HUES6 (cell line): ENCODE data around the gene SLC16A10.

Experiments used
- H3K27ac ChIP-seq: 2 replicates; pipeline ENCODE4 v1.7.0; 2013; ENCODE audit warnings: low read depth, mild to moderate bottlenecking, low read length, inconsistent platforms
- H3K27me3 ChIP-seq: 2 replicates; pipeline ENCODE4 v1.6.1; 2013; ENCODE audit warnings: low read length; ENCODE audit not compliant: control insufficient read depth, insufficient read depth
- H3K36me3 ChIP-seq: 2 replicates; pipeline ENCODE4 v1.6.1; 2013; ENCODE audit warnings: low read length; ENCODE audit not compliant: control insufficient read depth, insufficient read depth
- H3K4me1 ChIP-seq: 2 replicates; pipeline ENCODE4 v1.6.1; 2013; ENCODE audit warnings: low read length; ENCODE audit not compliant: control insufficient read depth, insufficient read depth
- H3K4me3 ChIP-seq: 2 replicates; pipeline ENCODE4 v1.5.1; 2013; ENCODE audit warnings: low read depth, low read length
- H3K9ac ChIP-seq: one replicate; pipeline ENCODE4 v1.6.1; 2013; ENCODE audit warnings: mild to moderate bottlenecking, low read length
- H3K9me3 ChIP-seq: 2 replicates; pipeline ENCODE4 v1.6.1; 2013; ENCODE audit warnings: low read depth, low read length; ENCODE audit not compliant: control insufficient read depth, insufficient read depth

SLC16A10 gene

GRCh38 chr6:111204305-111204704 is 117.0 kb downstream of the SLC16A10 start:
- Histone ChIP-seq H3K27ac (no peak overlapping the region), H3K27me3 (no peaks in the 10 kb centered on the region), H3K9me3 (no peaks in the 10 kb centered on the region), H3K36me3 (no peaks in the 10 kb centered on the region), H3K4me3 (no peak overlapping the region), H3K4me1 (no peaks in the 10 kb centered on the region), H3K9ac (no peak overlapping the region)

- Histone ChIP-seq H3K27ac (no peak overlapping the region), H3K4me1 (no peaks in the 10 kb centered on the region), H3K9me3 (no peaks in the 10 kb centered on the region), H3K9ac (no peak overlapping the region), H3K4me3 (no peak overlapping the region), H3K36me3 (no peaks in the 10 kb centered on the region), H3K27me3 (no peaks in the 10 kb centered on the region)
These were observed 117.6 kb downstream of the SLC16A10 start for GRCh38 chr6:111204881-111205280.

GRCh38 chr6:111205502-111205901 is 118.2 kb downstream of the SLC16A10 start:
- H3K9ac ChIP-seq: no peak overlapping the region
- no peak overlapping the region for H3K27ac ChIP-seq
- H3K9me3 ChIP-seq: no peaks in the 10 kb centered on the region
- H3K4me1 ChIP-seq: 0 out of 2 replicates have a peak, but pooled peaks cover 2% of the 10 kb centered on the region
- no peaks in the 10 kb centered on the region for H3K36me3 ChIP-seq
- H3K27me3 ChIP-seq: no peaks in the 10 kb centered on the region
- no peak overlapping the region for H3K4me3 ChIP-seq

- Histone ChIP-seq H3K36me3 (no peaks in the 10 kb centered on the region), H3K4me3 (no peak overlapping the region), H3K27ac (no peak overlapping the region), H3K4me1 (peaks cover 9% of the 10 kb centered on the region; the same call in 1 of the 2 replicates), H3K9me3 (no peaks in the 10 kb centered on the region), H3K27me3 (no peaks in the 10 kb centered on the region), H3K9ac (no peak overlapping the region)
These were observed 120.0 kb downstream of the SLC16A10 start for GRCh38 chr6:111207141-111207858.

- no peak overlapping the region for H3K9ac ChIP-seq
- H3K36me3 ChIP-seq: no peaks in the 10 kb centered on the region
- H3K9me3 ChIP-seq: no peaks in the 10 kb centered on the region
- H3K27me3 ChIP-seq: no peaks in the 10 kb centered on the region
- no peak overlapping the region for H3K4me3 ChIP-seq
- peaks cover 9% of the 10 kb centered on the region; the same call in 1 of the 2 replicates for H3K4me1 ChIP-seq
- no peak overlapping the region for H3K27ac ChIP-seq
These were observed 121.6 kb downstream of the SLC16A10 start for GRCh38 chr6:111208933-111209332.

- Histone ChIP-seq H3K4me3 (no peak overlapping the region), H3K9ac (no peak overlapping the region), H3K9me3 (no peaks in the 10 kb centered on the region), H3K36me3 (no peaks in the 10 kb centered on the region), H3K27me3 (no peaks in the 10 kb centered on the region), H3K27ac (no peak overlapping the region), H3K4me1 (peaks cover 9% of the 10 kb centered on the region; the same call in 1 of the 2 replicates)
These were observed 123.0 kb downstream of the SLC16A10 start for GRCh38 chr6:111210194-111210728.

GRCh38 chr6:111211411-111212030 is 124.2 kb downstream of the SLC16A10 start:
- no peak overlapping the region for H3K9ac ChIP-seq
- peaks cover 9% of the 10 kb centered on the region; the same call in 1 of the 2 replicates for H3K4me1 ChIP-seq
- H3K9me3 ChIP-seq: no peaks in the 10 kb centered on the region
- no peaks in the 10 kb centered on the region for H3K27me3 ChIP-seq
- H3K36me3 ChIP-seq: no peaks in the 10 kb centered on the region
- no peak overlapping the region for H3K4me3 ChIP-seq
- H3K27ac ChIP-seq: no peak overlapping the region

GRCh38 chr6:111212625-111213024 is 125.3 kb downstream of the SLC16A10 start:
- Histone ChIP-seq H3K9ac (no peak overlapping the region), H3K9me3 (no peaks in the 10 kb centered on the region), H3K36me3 (no peaks in the 10 kb centered on the region), H3K4me3 (no peak overlapping the region), H3K27ac (no peak overlapping the region), H3K27me3 (no peaks in the 10 kb centered on the region), H3K4me1 (peaks cover 9% of the 10 kb centered on the region; the same call in 1 of the 2 replicates)

GRCh38 chr6:111215131-111215530 is 127.8 kb downstream of the SLC16A10 start:
- H3K9ac ChIP-seq: no peak overlapping the region
- no peaks in the 10 kb centered on the region for H3K27me3 ChIP-seq
- H3K4me3 ChIP-seq: no peak overlapping the region
- H3K9me3 ChIP-seq: no peaks in the 10 kb centered on the region
- H3K36me3 ChIP-seq: no peaks in the 10 kb centered on the region
- peaks cover 9% of the 10 kb centered on the region; the same call in 1 of the 2 replicates for H3K4me1 ChIP-seq
- H3K27ac ChIP-seq: no peak overlapping the region

- no peak overlapping the region for H3K27ac ChIP-seq
These were observed 132.5 kb downstream of the SLC16A10 start for GRCh38 chr6:111219785-111220184.

GRCh38 chr6:111220383-111221031 is 133.2 kb downstream of the SLC16A10 start:
- H3K9ac ChIP-seq: no peak overlapping the region
- no peak overlapping the region for H3K4me3 ChIP-seq
- H3K27ac ChIP-seq: no peak overlapping the region
- no peaks in the 10 kb centered on the region for H3K36me3 ChIP-seq
- 0 out of 2 replicates have a peak, but pooled peaks cover under 1% of the 10 kb centered on the region for H3K4me1 ChIP-seq
- no peaks in the 10 kb centered on the region for H3K9me3 ChIP-seq
- H3K27me3 ChIP-seq: no peaks in the 10 kb centered on the region

More at GRCh38 chr6:111219785-111220184, 132.5 kb downstream of the SLC16A10 start:
- no peaks in the 10 kb centered on the region for H3K36me3 ChIP-seq
- H3K27me3 ChIP-seq: no peaks in the 10 kb centered on the region
- H3K4me3 ChIP-seq: no peak overlapping the region
- H3K9me3 ChIP-seq: no peaks in the 10 kb centered on the region
- H3K4me1 ChIP-seq: no peaks in the 10 kb centered on the region
- H3K9ac ChIP-seq: no peak overlapping the region
